ENCODE data around the gene ZNF90. TPM values are rescaled to one million over a fixed set of nuclear protein-coding genes. Genes with fewer than 3 reads are reported as not detected.
"Not testable (repeated sequence)": the region's sequence is repeated elsewhere in the genome, so short reads cannot be mapped to it uniquely, and the experiment has no call there.

ZNF90 gene
- total RNA-seq, 1 donor from 2014 or later: 27.3 TPM

GRCh38 chr19:20124879-20125278, 47.1 kb downstream of the ZNF90 start:
- Mint-ChIP-seq H3K9me3 (peaks cover 16% of the 10 kb centered on the region), H3K36me3 (ENCODE audit: low read depth) (peaks cover 71% of the 10 kb centered on the region), H3K4me1 (no peaks in the 10 kb centered on the region), H3K27me3 (ENCODE audit: low read depth) (no peaks in the 10 kb centered on the region), H3K27ac (ENCODE audit: unreplicated experiment) (no peak overlapping the region), H3K4me3 (no peak overlapping the region)
- DNase-seq (ENCODE audit: low read depth, low spot score): no peak
- no peak for TF ChIP-seq CTCF (conservative IDR thresholded peaks at IDR 0.05)

GRCh38 chr19:20132933-20133332, 55.1 kb downstream of the ZNF90 start:
- not testable (repeated sequence) for H3K27ac Mint-ChIP-seq (ENCODE audit: unreplicated experiment); H3K4me1 Mint-ChIP-seq; DNase-seq (ENCODE audit: low read depth, low spot score); H3K27me3 Mint-ChIP-seq (ENCODE audit: low read depth); H3K9me3 Mint-ChIP-seq; H3K4me3 Mint-ChIP-seq
- peaks cover 48% of the 10 kb centered on the region for H3K36me3 Mint-ChIP-seq (ENCODE audit: low read depth)

GRCh38 chr19:20137714-20138113, 59.9 kb downstream of the ZNF90 start:
- not testable (repeated sequence) for H3K27ac Mint-ChIP-seq (ENCODE audit: unreplicated experiment); DNase-seq (ENCODE audit: low read depth, low spot score); H3K4me3 Mint-ChIP-seq; H3K27me3 Mint-ChIP-seq (ENCODE audit: low read depth); H3K9me3 Mint-ChIP-seq; H3K4me1 Mint-ChIP-seq
- H3K36me3 Mint-ChIP-seq (ENCODE audit: low read depth): peaks cover 27% of the 10 kb centered on the region

- Mint-ChIP-seq H3K9me3 (peaks cover 2% of the 10 kb centered on the region), H3K27ac (ENCODE audit: unreplicated experiment) (peak overlapping the region; percentile 81)
- no peak for DNase-seq (ENCODE audit: low read depth, low spot score)
These were observed 73.9 kb downstream of the ZNF90 start for GRCh38 chr19:20151617-20152145.

GRCh38 chr19:20152506-20152905, 74.7 kb downstream of the ZNF90 start:
- H3K4me1 Mint-ChIP-seq; H3K36me3 Mint-ChIP-seq (ENCODE audit: low read depth); DNase-seq (ENCODE audit: low read depth, low spot score); H3K4me3 Mint-ChIP-seq; H3K27me3 Mint-ChIP-seq (ENCODE audit: low read depth); H3K9me3 Mint-ChIP-seq; H3K27ac Mint-ChIP-seq (ENCODE audit: unreplicated experiment): not testable (repeated sequence)

More at GRCh38 chr19:20151617-20152145, 73.9 kb downstream of the ZNF90 start:
- Mint-ChIP-seq H3K4me1 (peaks cover 4% of the 10 kb centered on the region), H3K27me3 (ENCODE audit: low read depth) (no peaks in the 10 kb centered on the region), H3K36me3 (ENCODE audit: low read depth) (peaks cover 5% of the 10 kb centered on the region), H3K4me3 (no peak overlapping the region)
- TF ChIP-seq CTCF (conservative IDR thresholded peaks at IDR 0.05): no peak

GRCh38 chr19:20153281-20153680, 75.5 kb downstream of the ZNF90 start:
- no peak for TF ChIP-seq CTCF (conservative IDR thresholded peaks at IDR 0.05)
- peaks cover 5% of the 10 kb centered on the region for H3K36me3 Mint-ChIP-seq (ENCODE audit: low read depth)
- H3K4me3 Mint-ChIP-seq: no peak overlapping the region
- H3K9me3 Mint-ChIP-seq: peaks cover 4% of the 10 kb centered on the region
- H3K4me1 Mint-ChIP-seq: peaks cover 4% of the 10 kb centered on the region
- no peak overlapping the region for H3K27ac Mint-ChIP-seq (ENCODE audit: unreplicated experiment)
- no peaks in the 10 kb centered on the region for H3K27me3 Mint-ChIP-seq (ENCODE audit: low read depth)
- no peak for DNase-seq (ENCODE audit: low read depth, low spot score)

- no peak for DNase-seq (ENCODE audit: low read depth, low spot score)
- H3K4me3 Mint-ChIP-seq: no peak overlapping the region
- H3K4me1 Mint-ChIP-seq: peaks cover 4% of the 10 kb centered on the region
- H3K27me3 Mint-ChIP-seq (ENCODE audit: low read depth): no peaks in the 10 kb centered on the region
- no peak overlapping the region for H3K27ac Mint-ChIP-seq (ENCODE audit: unreplicated experiment)
- peaks cover 4% of the 10 kb centered on the region for H3K9me3 Mint-ChIP-seq
- TF ChIP-seq CTCF (conservative IDR thresholded peaks at IDR 0.05): no peak
- H3K36me3 Mint-ChIP-seq (ENCODE audit: low read depth): peaks cover 5% of the 10 kb centered on the region
These were observed 76.8 kb downstream of the ZNF90 start for GRCh38 chr19:20154636-20155035.

All from neural crest cell (in vitro differentiated cells).